SK-N-SH treated with all-trans-retinoic acid at 6 μM for 48 hours (cell line): Measurements from ENCODE around the gene MYO9A.

Experiments
- ARNTL ChIP-seq: fragments of 450-650 bp; formaldehyde crosslinking; IDR thresholded peaks from 2 replicates; pipeline ENCODE4 v1.5.0; 2020; ENCODE audit warnings: low read depth, mild to moderate bottlenecking, moderate library complexity, borderline replicate concordance
- BACH2 ChIP-seq: fragments of 250-450 bp; sonication (Bioruptor Pico); IDR thresholded peaks from 2 replicates; pipeline ENCODE4 v1.9.0; 2021; ENCODE audit warnings: mild to moderate bottlenecking, borderline replicate concordance
- ISL1 ChIP-seq: fragments of 250-450 bp; sonication (Bioruptor Pico); IDR thresholded peaks from 2 replicates; pipeline ENCODE4 v2.1.2; 2022; ENCODE audit warnings: mild to moderate bottlenecking, moderate library complexity
- PATZ1 ChIP-seq: fragments of 250-450 bp; sonication (Bioruptor Pico); IDR thresholded peaks from 2 replicates; pipeline ENCODE4 v1.8.0; 2020; ENCODE audit warnings: mild to moderate bottlenecking, moderate library complexity, borderline replicate concordance
- SNAI2 ChIP-seq: fragments of 250-450 bp; sonication (Bioruptor Pico); IDR thresholded peaks from 2 replicates; pipeline ENCODE4 v1.5.0; 2020; ENCODE audit warnings: mild to moderate bottlenecking, moderate library complexity
- ZFP30 ChIP-seq: fragments of 450-650 bp; formaldehyde crosslinking; IDR thresholded peaks from 2 replicates; pipeline ENCODE4 v1.5.0; 2022; ENCODE audit warnings: mild to moderate bottlenecking, moderate library complexity
- ZNF8 ChIP-seq: fragments of 450-650 bp; formaldehyde crosslinking; IDR thresholded peaks from 2 replicates; pipeline ENCODE4 v1.5.0; 2020; ENCODE audit warnings: mild to moderate bottlenecking, moderate library complexity

DNA sequence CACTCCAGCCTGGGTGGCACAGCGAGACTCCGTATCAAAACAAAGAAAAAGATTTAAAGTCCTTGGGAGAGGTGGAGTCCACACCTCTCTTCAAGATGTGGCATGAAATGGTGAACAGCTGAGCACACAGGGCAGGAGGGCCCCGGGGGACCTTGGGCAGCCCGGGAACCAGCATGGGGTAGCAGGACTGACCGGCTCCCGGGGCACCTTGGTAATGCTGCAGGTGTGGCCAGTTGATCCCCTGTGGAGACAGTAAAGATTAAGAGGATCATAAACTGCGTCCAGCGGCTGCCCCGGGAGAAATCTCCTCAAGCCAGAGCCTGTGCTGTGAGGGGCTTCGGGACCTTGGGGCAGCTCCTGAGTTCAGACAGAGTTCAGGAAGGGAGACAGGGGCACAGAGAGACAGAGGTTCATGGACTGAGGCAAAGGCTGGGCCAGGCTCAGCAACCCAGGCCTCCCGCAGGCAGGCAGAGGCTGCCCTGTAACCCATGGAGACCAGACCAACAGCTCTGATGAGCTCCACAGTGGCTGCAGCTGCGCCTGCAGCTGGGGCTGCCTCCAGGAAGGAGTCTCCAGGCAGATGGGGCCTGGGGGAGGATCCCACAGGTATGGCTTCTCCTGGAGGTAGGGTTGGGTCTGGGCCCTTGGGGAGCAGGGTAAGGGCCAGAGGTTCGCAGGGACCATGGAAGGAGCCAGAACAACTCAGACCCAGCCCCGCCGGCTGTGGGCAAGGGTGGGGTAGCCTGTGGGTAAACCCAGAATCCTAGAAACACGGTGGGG, 307.5 kb downstream of the MYO9A start, which contains the start of gene NR2E3:
- TF ChIP-seq BACH2 (CRISPR knock-in tag) (no peak), SNAI2 (CRISPR knock-in tag) (no peak), PATZ1 (CRISPR knock-in tag) (no peak), ZNF8 (CRISPR knock-in tag) (no peak), ZFP30 (CRISPR knock-in tag) (no peak), ARNTL (CRISPR knock-in tag) (no peak), ISL1 (CRISPR knock-in tag) (no peak)
